ENCODE measurements around the gene ZNF660. TPM values are rescaled to one million over a fixed set of nuclear protein-coding genes. Genes with fewer than 3 reads are reported as not detected.

Gene ZNF660
- total and polyA plus RNA-seq, 9 of the 15 experiments (the other 6 are each of a cell fraction or from before 2014, with no cell fraction given), result 0.06 to 0.65 (median 0.17) TPM

- no peak for TF ChIP-seq RERE (CRISPR knock-in tag; IDR thresholded peaks at IDR 0.05; ENCODE audit: borderline replicate concordance)
- no peak for TF ChIP-seq ZNF449 (CRISPR knock-in tag; IDR thresholded peaks at IDR 0.05)
- TF ChIP-seq ZNF586 (CRISPR knock-in tag; conservative IDR thresholded peaks at IDR 0.05), result no peak
- no peak for TF ChIP-seq SMARCB1 (IDR thresholded peaks at IDR 0.05; ENCODE audit: insufficient read length, low read depth)
- no peak for TF ChIP-seq ARID2 (IDR thresholded peaks at IDR 0.05)
- TF ChIP-seq E2F5 (CRISPR knock-in tag; IDR thresholded peaks at IDR 0.05), result no peak
- TF ChIP-seq MLX (CRISPR knock-in tag; conservative IDR thresholded peaks at IDR 0.05), result no peak
- no peak for TF ChIP-seq ZKSCAN8 (CRISPR knock-in tag; IDR thresholded peaks at IDR 0.05)
- no peak for TF ChIP-seq BRD9 (IDR thresholded peaks at IDR 0.05; ENCODE audit: low read depth, partially characterized antibody)
- no peak for TF ChIP-seq ZNF311 (CRISPR knock-in tag; IDR thresholded peaks at IDR 0.05)
- no peak for TF ChIP-seq TRIM25 (IDR thresholded peaks at IDR 0.05; ENCODE audit: borderline replicate concordance)
- no peak for TF ChIP-seq ZC3H11A (IDR thresholded peaks at IDR 0.05; ENCODE audit: low read depth, low read length)
- TF ChIP-seq SPI1 (IDR thresholded peaks at IDR 0.05; ENCODE audit: borderline replicate concordance, low read depth, low read length), result peak; percentile 57; the same call in 1 of the 2 replicates
- TF ChIP-seq PREB (CRISPR knock-in tag; IDR thresholded peaks at IDR 0.05), result no peak
- TF ChIP-seq MTA1 (IDR thresholded peaks at IDR 0.05; ENCODE audit: borderline replicate concordance), result peak; percentile 21; the same call in 1 of the 2 replicates
Measured at GRCh38 chr3:44624749-44625480, 40.2 kb downstream of the ZNF660 start, which contains the start of gene ZNF197 (continued).
